Upper lobe of left lung (tissue), 4 donors: Measurements from ENCODE around the gene CGREF1.

ENCODE experiments used
- EP300 ChIP-seq, 4 donors: sonication (generic); formaldehyde crosslinking; IDR thresholded peaks; one replicate each; pipeline ENCODE4 v1.5.1; 2017; ENCODE audit warnings: antibody characterized with exemption in 4 of 4, control low read depth in 2 of 4
- POLR2AphosphoS5 ChIP-seq, 2 donors: sonication (generic); formaldehyde crosslinking; IDR thresholded peaks; one replicate each; pipeline ENCODE4 v1.5.1; 2017; ENCODE audit warnings: antibody characterized with exemption in 2 of 2
- TF ChIP-seq, protein P1 (sequence below), 6 experiments: fragments of 450-650 bp in 4 of 6; fragments of 200-600 bp in 2 of 6; sonication (generic) in 2 of 6; IDR thresholded peaks; one replicate each; pipeline ENCODE4 v1.5.1; 2016 to 2019; ENCODE audit warnings: antibody characterized with exemption in 6 of 6

DNA sequence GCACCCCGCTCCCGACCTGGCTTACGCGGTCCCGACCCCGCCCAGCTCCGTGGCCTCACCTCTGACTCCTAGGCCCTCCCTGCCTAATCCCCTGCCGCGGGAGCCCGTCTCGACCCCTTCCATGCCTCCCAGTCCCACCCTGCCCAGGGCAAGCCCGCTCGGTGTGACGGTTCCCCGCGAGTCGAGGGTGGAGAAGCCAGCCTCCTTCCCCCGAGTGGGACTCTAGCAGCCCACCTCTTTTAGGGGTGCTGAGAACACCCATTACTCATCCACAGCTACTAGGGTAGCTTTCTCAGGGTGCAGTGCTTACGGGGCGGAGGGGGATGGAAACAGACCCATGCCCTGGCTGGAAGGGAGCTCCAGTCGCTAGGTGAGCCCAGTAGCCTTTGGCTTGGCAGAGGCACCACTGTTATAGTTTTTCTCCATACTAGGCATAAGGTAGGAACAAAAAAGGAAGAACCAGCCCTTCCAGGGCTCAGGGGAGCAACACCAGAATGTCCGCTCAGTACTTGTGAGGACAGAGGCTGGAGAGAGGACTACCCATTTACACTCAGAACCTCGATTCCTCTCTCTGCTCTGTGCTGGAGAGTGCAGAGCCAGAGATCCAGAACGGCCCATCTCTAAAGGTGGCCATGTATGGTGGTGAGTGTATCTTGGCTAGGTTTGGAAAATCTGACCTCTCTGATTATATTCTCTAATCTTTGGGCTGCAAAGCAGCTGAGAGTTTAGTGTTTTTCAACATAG lies 66.9 kb downstream of the CGREF1 start:
- TF ChIP-seq EP300 (IDR thresholded peaks at IDR 0.05) (no peak), POLR2AphosphoS5 (IDR thresholded peaks at IDR 0.05) (no peak)
- TF ChIP-seq, protein P1, sequence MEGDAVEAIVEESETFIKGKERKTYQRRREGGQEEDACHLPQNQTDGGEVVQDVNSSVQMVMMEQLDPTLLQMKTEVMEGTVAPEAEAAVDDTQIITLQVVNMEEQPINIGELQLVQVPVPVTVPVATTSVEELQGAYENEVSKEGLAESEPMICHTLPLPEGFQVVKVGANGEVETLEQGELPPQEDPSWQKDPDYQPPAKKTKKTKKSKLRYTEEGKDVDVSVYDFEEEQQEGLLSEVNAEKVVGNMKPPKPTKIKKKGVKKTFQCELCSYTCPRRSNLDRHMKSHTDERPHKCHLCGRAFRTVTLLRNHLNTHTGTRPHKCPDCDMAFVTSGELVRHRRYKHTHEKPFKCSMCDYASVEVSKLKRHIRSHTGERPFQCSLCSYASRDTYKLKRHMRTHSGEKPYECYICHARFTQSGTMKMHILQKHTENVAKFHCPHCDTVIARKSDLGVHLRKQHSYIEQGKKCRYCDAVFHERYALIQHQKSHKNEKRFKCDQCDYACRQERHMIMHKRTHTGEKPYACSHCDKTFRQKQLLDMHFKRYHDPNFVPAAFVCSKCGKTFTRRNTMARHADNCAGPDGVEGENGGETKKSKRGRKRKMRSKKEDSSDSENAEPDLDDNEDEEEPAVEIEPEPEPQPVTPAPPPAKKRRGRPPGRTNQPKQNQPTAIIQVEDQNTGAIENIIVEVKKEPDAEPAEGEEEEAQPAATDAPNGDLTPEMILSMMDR (IDR thresholded peaks at IDR 0.05) = no peak
